Neural cell (in vitro differentiated cells): ENCODE data around the gene SKA3. TPM values are rescaled to one million over a fixed set of nuclear protein-coding genes. Genes with fewer than 3 reads are reported as not detected.
"Not testable (repeated sequence)": the region's sequence is repeated elsewhere in the genome, so short reads cannot be mapped to it uniquely, and the experiment has no call there.

Experiments
- H2AFZ ChIP-seq: fragments of 200-600, 300-800 bp; sonication (generic), shearing (Covaris generic); 2 replicates; pipeline ENCODE4 v1.6.0; 2014; ENCODE audit warnings: low read depth, mild to moderate bottlenecking, antibody characterized with exemption, low read length, moderate library complexity
- H3F3A ChIP-seq: fragments of 200-600 bp; shearing (Covaris generic); 2 replicates; pipeline ENCODE4 v1.6.1; 2016; ENCODE audit warnings: mild to moderate bottlenecking, moderate library complexity, mixed read lengths, antibody characterized with exemption, low read length; ENCODE audit not compliant: insufficient read depth, poor library complexity, severe bottlenecking
- H3K27ac ChIP-seq: fragments of 200-600, 300-800 bp; sonication (generic), shearing (Covaris generic); 2 replicates; pipeline ENCODE4 v1.5.1; 2014; ENCODE audit warnings: mild to moderate bottlenecking, low read length, moderate library complexity
- H3K27me3 ChIP-seq: fragments of 300-800, 200-600 bp; sonication (generic), shearing (Covaris generic); 2 replicates; pipeline ENCODE4 v1.6.0; 2014; ENCODE audit warnings: mild to moderate bottlenecking, low read depth, low read length, moderate library complexity; ENCODE audit not compliant: insufficient read depth
- H3K36me3 ChIP-seq: fragments of 300-800, 200-600 bp; sonication (generic), shearing (Covaris generic); 2 replicates; pipeline ENCODE4 v1.5.1; 2014; ENCODE audit warnings: mild to moderate bottlenecking, antibody characterized with exemption, low read length, moderate library complexity; ENCODE audit not compliant: insufficient read depth
- H3K4me2 ChIP-seq: fragments of 300-800, 200-600 bp; sonication (generic), shearing (Covaris generic); 2 replicates; pipeline ENCODE4 v1.6.0; 2014; ENCODE audit warnings: mild to moderate bottlenecking, low read length
- H3K4me3 ChIP-seq: fragments of 300-800, 200-600 bp; sonication (generic), shearing (Covaris generic); 2 replicates; pipeline ENCODE4 v1.5.1; 2014; ENCODE audit warnings: mild to moderate bottlenecking, low read length, moderate library complexity
- H3K79me2 ChIP-seq: fragments of 200-600 bp; shearing (Covaris generic); replicated peaks from 2 replicates; pipeline ENCODE4 v1.6.0; 2014; ENCODE audit warnings: mild to moderate bottlenecking, low read length, moderate library complexity; ENCODE audit not compliant: insufficient read depth
- H3K9ac ChIP-seq: fragments of 300-800, 200-600 bp; sonication (generic), shearing (Covaris generic); 2 replicates; pipeline ENCODE4 v1.6.1; 2016; ENCODE audit warnings: mild to moderate bottlenecking, low read length, mixed read lengths
- H3K9me2 ChIP-seq: fragments of 200-600 bp; shearing (Covaris generic); 2 replicates; pipeline ENCODE4 v1.6.1; 2016; ENCODE audit warnings: mild to moderate bottlenecking, low read length, mixed read lengths; ENCODE audit not compliant: insufficient read depth
- H3K9me3 ChIP-seq: fragments of 200-600, 300-800 bp; sonication (generic), shearing (Covaris generic); 2 replicates; pipeline ENCODE4 v1.6.1; 2016; ENCODE audit warnings: mild to moderate bottlenecking, mixed run types, low read length, moderate library complexity, mixed read lengths
- H4K20me1 ChIP-seq: fragments of 200-600 bp; shearing (Covaris generic); 2 replicates; pipeline ENCODE4 v1.6.1; 2016; ENCODE audit warnings: mild to moderate bottlenecking, mixed run types; ENCODE audit not compliant: insufficient read depth
- EP300 ChIP-seq: fragments of 450-650 bp; conservative IDR thresholded peaks from 2 replicates; pipeline ENCODE4 v1.6.1; 2014; ENCODE audit warnings: antibody characterized with exemption, mild to moderate bottlenecking, moderate library complexity; ENCODE audit not compliant: poor library complexity, severe bottlenecking
- EZH2 ChIP-seq: fragments of 200-600, 300-800 bp; shearing (Covaris generic), sonication (generic); IDR thresholded peaks from 2 replicates; pipeline ENCODE4 v1.6.1; 2014; ENCODE audit warnings: antibody characterized with exemption, low read length, borderline replicate concordance, mild to moderate bottlenecking; ENCODE audit not compliant: insufficient read depth, poor library complexity, severe bottlenecking
- MXI1 ChIP-seq: fragments of 450-650 bp; conservative IDR thresholded peaks from 2 replicates; pipeline ENCODE4 v1.6.1; 2014; ENCODE audit warnings: antibody characterized with exemption, mild to moderate bottlenecking; ENCODE audit not compliant: poor library complexity, severe bottlenecking
- POLR2AphosphoS5 ChIP-seq: IDR thresholded peaks from 2 replicates; pipeline ENCODE4 v1.6.1; 2012
- RAD21 ChIP-seq: fragments of 450-650 bp; conservative IDR thresholded peaks from 2 replicates; pipeline ENCODE4 v1.6.1; 2014; ENCODE audit warnings: antibody characterized with exemption, mild to moderate bottlenecking, moderate library complexity
- SMC3 ChIP-seq: fragments of 450-650 bp; conservative IDR thresholded peaks from 2 replicates; pipeline ENCODE4 v1.6.1; 2014; ENCODE audit warnings: antibody characterized with exemption, mild to moderate bottlenecking, moderate library complexity; ENCODE audit not compliant: poor library complexity
- TAF1 ChIP-seq: IDR thresholded peaks from 2 replicates; pipeline ENCODE4 v1.6.1; 2012; ENCODE audit warnings: low read depth
- polyA plus RNA-seq: library from polyadenylated mRNA; depleted of rRNA; stranded (reverse); fragments of >200 nt; gene quantifications from 2 replicates; pipeline ENCODE4 v1.2.3, GENCODE V29; 2014
- TF ChIP-seq, protein P1 (sequence below): fragments of 450-650 bp; IDR thresholded peaks from 2 replicates; pipeline ENCODE4 v1.5.1; 2014; ENCODE audit warnings: antibody characterized with exemption, mild to moderate bottlenecking, moderate library complexity; ENCODE audit not compliant: poor library complexity, severe bottlenecking
- TF ChIP-seq, protein P2 (sequence below): IDR thresholded peaks from 2 replicates; pipeline ENCODE4 v1.6.1; 2012; ENCODE audit warnings: borderline replicate concordance

Gene SKA3
- polyA plus RNA-seq, 1 donor from 2014 or later: 1.3 TPM

DNA sequence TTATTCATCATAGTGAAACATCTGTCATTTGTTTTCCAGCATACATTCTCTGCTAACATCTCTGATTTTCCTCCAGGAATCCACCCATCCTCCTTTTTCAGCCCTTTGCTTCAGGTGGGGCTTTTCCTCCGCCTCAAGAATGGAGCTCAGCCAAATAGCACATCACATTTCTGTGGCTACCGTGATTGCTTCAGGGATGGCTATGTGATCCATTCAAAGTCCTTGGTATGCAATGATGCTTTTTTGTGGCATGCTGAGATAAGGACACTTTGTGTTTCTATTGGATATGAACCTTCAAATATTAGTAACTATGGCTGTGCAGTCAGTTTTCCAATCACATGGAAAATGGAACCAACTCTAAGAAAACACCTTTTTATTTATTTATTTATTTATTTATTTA, 18.4 kb upstream of the SKA3 start:
- H3K4me2 ChIP-seq, H3K4me3 ChIP-seq, H3K9ac ChIP-seq, H4K20me1 ChIP-seq, H3K9me2 ChIP-seq, H3K27ac ChIP-seq, H2AFZ ChIP-seq, H3K79me2 ChIP-seq, H3K9me3 ChIP-seq, H3F3A ChIP-seq, H3K36me3 ChIP-seq, H3K27me3 ChIP-seq: not testable (repeated sequence)

DNA sequence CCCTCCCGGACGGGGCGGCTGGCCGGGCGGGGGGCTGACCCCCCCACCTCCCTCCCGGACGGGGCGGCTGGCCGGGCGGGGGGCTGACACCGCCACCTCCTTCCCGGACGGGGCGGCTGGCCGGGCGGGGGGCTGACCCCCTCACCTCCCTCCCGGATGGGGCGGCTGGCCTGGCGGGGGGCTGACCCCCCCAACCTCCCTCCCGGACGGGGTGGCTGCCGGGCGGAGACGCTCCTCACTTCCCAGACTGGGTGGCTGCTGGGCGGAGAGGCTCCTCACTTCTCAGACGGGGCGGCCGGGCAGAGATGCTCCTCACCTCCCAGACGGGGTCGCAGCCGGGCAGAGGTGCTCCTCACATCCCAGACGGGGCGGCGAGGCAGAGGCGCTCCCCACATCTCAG, 10.1 kb upstream of the SKA3 start:
- H4K20me1 ChIP-seq, H2AFZ ChIP-seq, H3K27me3 ChIP-seq, H3K9me2 ChIP-seq, H3K4me2 ChIP-seq, H3K9ac ChIP-seq, H3F3A ChIP-seq, H3K27ac ChIP-seq, H3K36me3 ChIP-seq, H3K4me3 ChIP-seq, H3K9me3 ChIP-seq, H3K79me2 ChIP-seq: not testable (repeated sequence)

DNA sequence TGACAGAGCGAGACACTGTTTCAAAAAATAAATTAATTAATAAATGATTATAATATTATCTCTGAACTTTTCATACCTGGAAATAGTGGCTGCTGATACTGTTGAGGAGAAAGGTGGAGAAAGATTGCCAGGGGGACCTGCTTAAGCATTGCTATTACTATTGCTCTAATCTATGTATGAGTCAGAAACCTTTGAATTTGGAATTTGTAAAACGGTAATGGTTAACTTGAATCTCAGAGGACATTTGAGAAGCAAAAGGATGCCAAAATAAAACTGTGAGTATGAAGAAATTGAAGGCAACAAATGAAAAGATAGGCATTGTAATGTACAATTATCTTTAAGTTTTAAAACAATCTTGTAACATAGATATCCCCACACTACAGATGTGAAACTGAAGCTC, 5.3 kb upstream of the SKA3 start:
- H3K9ac ChIP-seq: no peak overlapping the region
- H3F3A ChIP-seq: no peaks in the 10 kb centered on the region
- TF ChIP-seq EZH2 (no peak), EP300 (no peak), TAF1 (no peak), RAD21 (no peak), SMC3 (no peak), MXI1 (no peak), POLR2AphosphoS5 (no peak)
- TF ChIP-seq, protein P1, sequence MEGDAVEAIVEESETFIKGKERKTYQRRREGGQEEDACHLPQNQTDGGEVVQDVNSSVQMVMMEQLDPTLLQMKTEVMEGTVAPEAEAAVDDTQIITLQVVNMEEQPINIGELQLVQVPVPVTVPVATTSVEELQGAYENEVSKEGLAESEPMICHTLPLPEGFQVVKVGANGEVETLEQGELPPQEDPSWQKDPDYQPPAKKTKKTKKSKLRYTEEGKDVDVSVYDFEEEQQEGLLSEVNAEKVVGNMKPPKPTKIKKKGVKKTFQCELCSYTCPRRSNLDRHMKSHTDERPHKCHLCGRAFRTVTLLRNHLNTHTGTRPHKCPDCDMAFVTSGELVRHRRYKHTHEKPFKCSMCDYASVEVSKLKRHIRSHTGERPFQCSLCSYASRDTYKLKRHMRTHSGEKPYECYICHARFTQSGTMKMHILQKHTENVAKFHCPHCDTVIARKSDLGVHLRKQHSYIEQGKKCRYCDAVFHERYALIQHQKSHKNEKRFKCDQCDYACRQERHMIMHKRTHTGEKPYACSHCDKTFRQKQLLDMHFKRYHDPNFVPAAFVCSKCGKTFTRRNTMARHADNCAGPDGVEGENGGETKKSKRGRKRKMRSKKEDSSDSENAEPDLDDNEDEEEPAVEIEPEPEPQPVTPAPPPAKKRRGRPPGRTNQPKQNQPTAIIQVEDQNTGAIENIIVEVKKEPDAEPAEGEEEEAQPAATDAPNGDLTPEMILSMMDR: no peak
- TF ChIP-seq, protein P2, sequence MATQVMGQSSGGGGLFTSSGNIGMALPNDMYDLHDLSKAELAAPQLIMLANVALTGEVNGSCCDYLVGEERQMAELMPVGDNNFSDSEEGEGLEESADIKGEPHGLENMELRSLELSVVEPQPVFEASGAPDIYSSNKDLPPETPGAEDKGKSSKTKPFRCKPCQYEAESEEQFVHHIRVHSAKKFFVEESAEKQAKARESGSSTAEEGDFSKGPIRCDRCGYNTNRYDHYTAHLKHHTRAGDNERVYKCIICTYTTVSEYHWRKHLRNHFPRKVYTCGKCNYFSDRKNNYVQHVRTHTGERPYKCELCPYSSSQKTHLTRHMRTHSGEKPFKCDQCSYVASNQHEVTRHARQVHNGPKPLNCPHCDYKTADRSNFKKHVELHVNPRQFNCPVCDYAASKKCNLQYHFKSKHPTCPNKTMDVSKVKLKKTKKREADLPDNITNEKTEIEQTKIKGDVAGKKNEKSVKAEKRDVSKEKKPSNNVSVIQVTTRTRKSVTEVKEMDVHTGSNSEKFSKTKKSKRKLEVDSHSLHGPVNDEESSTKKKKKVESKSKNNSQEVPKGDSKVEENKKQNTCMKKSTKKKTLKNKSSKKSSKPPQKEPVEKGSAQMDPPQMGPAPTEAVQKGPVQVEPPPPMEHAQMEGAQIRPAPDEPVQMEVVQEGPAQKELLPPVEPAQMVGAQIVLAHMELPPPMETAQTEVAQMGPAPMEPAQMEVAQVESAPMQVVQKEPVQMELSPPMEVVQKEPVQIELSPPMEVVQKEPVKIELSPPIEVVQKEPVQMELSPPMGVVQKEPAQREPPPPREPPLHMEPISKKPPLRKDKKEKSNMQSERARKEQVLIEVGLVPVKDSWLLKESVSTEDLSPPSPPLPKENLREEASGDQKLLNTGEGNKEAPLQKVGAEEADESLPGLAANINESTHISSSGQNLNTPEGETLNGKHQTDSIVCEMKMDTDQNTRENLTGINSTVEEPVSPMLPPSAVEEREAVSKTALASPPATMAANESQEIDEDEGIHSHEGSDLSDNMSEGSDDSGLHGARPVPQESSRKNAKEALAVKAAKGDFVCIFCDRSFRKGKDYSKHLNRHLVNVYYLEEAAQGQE: no peak
- H3K27ac ChIP-seq: no peak overlapping the region
- no peak overlapping the region for H3K4me3 ChIP-seq
- H3K9me3 ChIP-seq: no peaks in the 10 kb centered on the region
- no peaks in the 10 kb centered on the region for H3K36me3 ChIP-seq
- H3K9me2 ChIP-seq: no peaks in the 10 kb centered on the region
- H3K4me2 ChIP-seq: no peak overlapping the region
- H3K27me3 ChIP-seq: no peaks in the 10 kb centered on the region
- no peaks in the 10 kb centered on the region for H4K20me1 ChIP-seq
- H2AFZ ChIP-seq: no peak overlapping the region
- peaks cover 8% of the 10 kb centered on the region for H3K79me2 ChIP-seq
